RPMI8226 (cell line): ENCODE results near the gene MYLIP.

Source experiments
- DNase-seq: peaks from one replicate; pipeline ENCODE4 v3.0.0-alpha.2; 2015

MYLIP gene

GRCh38 chr6:16128759-16129622, at the start of gene MYLIP:
Gene MYLIP, plus strand, starts transcription at chr6:16129086. Its CDS starts 237 bp downstream, at chr6:16129323.
- DNase-seq, result peak; percentile 99

DNA sequence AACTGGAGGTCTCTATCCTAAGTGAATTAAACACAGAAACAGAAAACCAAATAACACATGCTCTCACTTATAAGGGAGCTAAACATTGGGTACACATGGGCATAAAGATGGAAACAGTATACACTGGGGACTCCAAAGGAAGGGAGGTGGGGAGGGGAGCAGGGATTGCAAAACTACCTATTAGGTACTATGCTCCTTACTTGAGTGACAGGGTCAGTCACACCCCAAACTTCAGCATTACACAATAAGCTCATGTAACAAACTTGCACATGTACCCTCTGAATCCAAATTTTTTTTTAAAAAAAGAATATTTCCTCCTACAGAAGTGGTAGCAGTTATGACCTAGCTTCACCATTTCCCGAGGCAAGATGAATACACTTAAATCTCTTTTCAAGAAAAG, 49.5 kb upstream of the MYLIP start:
- no peak for DNase-seq

GRCh38 chr6:16080204-16080603, 48.7 kb upstream of the MYLIP start:
- DNase-seq, result no peak

DNA sequence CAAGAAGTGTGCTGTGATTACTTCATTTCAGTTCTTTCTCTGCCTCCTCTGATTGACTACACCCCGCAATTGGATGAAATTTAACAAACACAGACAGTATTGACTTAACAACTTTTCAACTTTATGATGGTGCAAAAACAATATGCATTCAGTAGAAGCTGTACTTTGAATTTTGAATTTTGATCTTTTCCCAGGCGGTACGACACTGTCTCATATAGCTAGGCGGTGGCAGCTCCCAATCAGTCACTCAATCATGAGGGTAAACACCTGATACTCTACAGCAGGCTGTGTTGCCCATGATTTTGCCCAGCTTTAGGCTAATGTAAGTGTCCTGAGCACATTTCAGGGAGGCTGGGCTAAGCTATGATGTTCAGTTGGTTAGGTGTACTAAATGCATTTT, 47.6 kb upstream of the MYLIP start:
- no peak for DNase-seq

DNA sequence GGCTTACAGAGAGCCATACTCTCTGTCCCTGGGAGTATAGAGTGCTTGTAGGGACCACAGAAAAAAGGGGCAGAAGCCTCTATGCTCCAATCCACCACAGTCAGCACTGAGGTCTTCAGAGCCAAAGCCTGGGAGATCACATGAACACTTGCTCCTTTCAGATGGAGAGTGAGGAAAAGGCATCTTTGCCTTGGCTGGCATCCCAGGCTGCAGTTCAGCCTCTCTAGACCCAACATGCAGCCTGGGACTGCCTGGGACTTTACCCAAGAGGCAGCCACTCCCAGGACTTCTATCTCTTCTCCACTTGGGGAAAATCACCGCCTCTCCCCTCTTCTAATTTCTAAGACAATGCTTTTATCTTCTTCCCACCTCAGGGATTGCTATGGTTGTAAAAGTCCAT, 46.5 kb upstream of the MYLIP start:
- DNase-seq, result no peak

- DNase-seq, result no peak
Observed at GRCh38 chr6:16086965-16087364, 41.9 kb upstream of the MYLIP start.

- DNase-seq, result no peak
Observed at GRCh38 chr6:16087386-16087785, 41.5 kb upstream of the MYLIP start.

DNA sequence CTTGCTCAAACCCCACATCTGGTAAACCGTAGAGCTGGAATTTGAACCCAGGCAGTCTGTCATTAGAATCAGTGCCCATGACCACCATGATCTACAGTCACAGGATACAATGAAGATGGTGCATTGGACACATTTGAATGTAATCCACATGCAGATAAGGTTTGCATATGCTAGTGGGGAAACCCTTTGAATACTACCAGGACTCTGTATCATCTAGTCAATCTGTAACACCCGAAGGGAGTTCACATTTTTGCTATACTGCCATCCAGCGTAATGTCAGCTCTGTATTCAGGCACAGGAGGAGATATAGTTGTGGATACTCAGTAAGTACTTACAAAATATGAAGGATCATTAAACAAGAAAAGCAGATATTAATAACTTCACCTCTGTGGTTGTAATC, 40.5 kb upstream of the MYLIP start:
- no peak for DNase-seq

DNA sequence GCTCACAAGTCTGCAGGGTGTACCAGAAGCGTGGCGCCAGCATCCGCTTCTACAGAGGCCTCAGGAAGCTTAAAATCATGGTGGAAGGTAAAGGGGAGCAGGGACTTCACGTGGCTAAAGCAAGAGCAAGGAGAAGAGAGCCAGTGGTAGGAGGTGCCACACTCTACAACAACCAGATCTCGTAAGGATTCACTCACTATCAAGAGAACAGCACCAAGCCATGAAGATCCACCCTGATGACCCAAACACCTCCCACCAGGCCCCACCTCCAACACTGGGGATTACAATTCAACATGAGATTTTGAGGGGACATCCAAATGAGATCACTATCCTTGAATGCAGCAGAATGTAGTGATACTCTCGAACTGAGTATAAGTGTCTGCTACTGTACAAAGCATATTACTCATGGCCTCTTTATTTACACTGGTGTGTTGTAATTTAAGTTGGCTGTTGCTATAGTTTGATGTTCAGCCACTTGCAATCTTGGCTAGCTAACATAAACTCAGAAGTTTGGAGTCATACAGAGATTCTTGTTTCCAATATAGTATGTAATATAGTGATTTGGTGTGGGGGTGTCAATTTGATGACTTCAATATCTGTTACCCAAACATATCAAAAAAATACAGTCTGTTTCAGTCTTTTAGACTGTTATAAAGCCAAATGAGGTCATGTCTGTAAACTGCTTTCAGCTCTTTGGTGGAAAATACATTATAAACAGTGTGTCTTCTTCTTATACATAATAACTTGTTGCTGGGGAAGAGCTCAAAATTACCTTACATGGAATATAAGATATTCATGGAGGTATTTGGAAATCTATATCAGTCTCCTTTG, 39.4 kb upstream of the MYLIP start:
- no peak for DNase-seq

DNA sequence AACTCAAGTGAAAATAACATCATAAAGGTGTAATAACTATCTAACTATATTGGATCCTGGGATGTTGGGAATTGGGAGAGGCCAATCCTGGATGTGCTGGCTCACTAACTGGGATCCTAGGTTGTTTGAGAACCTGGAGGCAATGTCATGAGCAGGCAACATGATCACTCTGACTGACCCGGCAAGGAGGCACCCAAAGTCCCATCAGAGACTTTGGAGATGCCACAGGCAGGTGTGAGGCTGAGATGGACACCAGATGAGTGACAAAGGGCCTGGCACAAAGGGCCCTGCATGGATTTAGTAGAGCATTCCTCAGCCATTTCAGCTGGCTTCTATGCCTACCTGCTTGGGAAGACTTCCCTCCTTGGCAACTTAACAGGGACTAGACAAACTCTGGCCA, 38.4 kb upstream of the MYLIP start:
- DNase-seq, result no peak

DNA sequence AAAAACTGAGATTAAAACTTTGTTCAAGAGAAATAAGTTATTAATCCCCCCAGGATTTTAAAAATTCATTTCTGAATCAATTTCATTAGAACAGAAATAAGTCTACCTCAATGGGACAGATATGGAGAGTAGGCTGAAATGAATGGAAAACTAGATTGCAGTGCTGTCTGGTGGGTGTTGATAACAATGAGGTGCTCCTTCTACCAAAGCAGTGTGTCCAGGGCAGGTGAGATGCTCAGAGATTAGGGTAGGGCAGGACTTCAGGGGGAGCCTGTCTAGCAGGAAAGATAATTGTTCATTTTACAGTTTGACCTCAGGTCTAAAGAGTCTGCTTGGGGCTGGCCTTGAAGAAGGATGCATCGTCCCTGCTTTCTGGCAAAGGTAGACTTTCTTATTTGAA, 38.0 kb upstream of the MYLIP start:
- DNase-seq, result no peak

- peak; percentile 41 for DNase-seq
Observed at GRCh38 chr6:16092140-16092539, 36.7 kb upstream of the MYLIP start.

GRCh38 chr6:16092990-16093389, 35.9 kb upstream of the MYLIP start:
- no peak for DNase-seq

GRCh38 chr6:16095180-16095579, 33.7 kb upstream of the MYLIP start:
- DNase-seq, result no peak

DNA sequence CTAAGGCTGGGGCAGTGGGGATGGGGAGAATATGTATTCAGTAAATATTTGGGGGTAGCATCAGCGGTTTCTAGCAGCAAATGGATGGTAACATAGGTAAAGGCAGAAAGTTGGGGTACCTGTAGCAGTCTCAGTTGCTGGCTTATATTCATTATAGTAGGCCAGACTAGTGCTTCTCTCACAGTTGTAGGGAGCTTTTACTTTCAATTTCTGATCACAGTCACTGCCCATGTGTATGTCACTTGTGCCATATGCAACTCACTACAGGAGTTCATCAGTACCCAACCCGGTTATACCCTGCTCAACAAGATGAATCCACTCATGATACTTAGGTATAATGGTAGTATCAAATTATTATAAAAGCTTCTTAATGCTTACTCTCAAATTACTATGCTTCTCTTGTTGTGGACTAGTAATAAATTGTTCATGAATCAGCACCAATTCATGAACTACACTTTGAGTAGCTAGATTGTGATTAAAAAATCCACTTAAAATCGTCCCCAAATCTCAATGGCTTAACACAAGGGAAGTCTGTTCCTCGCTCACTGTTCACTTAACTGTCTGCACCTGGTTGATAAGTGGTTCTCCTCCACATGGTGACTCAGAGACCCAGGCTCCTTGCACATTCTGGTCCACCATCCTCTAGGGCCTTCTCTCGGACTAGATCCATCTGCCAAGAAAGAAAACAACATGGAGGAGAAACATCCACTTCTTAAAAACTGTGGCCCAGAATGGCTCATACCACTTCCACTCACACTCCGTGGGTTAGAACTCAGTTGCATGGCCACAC, 31.3 kb upstream of the MYLIP start:
- DNase-seq, result no peak

DNA sequence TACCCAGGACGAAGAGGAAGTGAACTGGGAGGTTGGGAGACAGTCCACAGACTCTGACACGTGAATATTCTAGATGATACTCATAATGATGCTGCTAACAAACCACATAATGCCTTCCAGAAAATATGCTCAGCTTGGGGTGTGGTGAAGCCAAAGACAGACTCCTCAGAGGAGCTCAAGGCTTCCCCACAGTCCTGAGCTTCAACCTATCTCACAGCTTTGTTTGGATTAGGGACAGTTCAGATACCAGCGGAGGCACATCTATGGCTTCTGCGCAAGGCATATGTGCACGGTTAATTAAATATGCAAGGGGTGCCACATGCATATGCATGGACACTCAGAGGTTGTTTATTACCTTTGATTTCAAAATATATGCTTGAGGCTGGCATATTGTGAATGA, 30.7 kb upstream of the MYLIP start:
- no peak for DNase-seq

DNA sequence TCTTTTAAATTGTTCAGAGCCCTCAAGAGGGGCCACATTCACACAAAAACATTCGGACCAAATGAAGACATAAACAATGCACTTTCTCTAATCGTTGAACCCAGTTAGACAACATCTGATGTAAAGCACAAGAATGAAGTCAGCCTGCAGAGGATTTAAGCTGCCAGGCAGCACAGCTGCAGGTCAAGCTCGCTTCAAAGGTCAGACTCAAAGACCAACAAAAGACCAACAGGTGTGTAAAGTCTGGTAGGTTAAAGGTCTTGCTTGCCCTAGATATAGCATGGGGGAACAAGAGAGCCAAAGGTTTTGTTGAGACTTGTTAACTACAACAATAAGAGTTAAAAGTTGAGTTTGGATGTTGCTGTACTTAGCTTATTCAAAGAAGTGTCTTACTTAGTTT, 26.7 kb upstream of the MYLIP start:
- peak; percentile 32 for DNase-seq

- DNase-seq, result no peak
Observed at GRCh38 chr6:16103722-16104121, 25.2 kb upstream of the MYLIP start.

GRCh38 chr6:16104624-16105433, 24.1 kb upstream of the MYLIP start:
- no peak for DNase-seq

DNA sequence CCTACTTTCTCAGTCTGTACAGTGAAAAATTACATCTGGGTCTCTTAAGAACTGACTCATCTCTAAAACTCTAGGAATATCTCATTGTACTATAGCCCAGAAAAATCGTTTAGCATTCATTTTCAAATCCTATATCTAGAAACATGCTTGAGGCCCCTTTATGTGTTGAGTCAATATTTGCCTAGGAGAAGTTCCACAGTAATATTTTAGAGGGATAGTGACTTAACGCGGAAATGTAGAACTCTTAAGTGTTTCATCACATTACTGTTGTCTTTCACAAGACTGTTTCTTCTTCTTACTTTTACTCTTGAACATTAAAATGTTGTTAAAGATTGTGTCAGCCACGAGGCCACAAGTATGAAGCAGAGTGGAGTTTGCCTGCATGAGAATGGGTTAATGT, 23.0 kb upstream of the MYLIP start:
- DNase-seq, result no peak

- no peak for DNase-seq
Observed at GRCh38 chr6:16106991-16107787, 21.7 kb upstream of the MYLIP start.

DNA sequence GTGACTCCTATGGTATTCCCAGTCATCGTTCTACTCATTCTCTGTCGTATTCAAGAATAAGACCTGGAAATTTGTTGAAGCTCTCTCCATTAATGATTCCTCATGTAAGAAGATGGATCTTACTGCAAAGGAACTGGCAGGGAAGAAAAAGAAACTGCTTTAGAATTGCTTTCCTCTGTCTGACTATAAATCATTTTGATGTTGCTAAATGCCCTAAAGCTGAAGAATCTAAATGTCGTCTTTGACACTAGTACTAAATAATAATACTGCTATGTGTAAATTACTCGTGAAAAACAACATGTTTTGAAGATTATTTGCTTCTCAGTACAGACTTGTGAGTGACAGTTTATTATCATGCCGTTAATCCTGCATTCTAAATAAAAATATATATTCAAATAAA, 20.5 kb upstream of the MYLIP start:
- no peak for DNase-seq
